OCI-M2 (cell line): ENCODE data around the gene FBXW7.
"Not testable (repeated sequence)": the region's sequence is repeated elsewhere in the genome, so short reads cannot be mapped to it uniquely, and the experiment has no call there.

ENCODE experiments used
- DNase-seq: peaks from one replicate; lab custom pipeline; 2025; ENCODE audit not compliant: unreplicated experiment; lab: John Stamatoyannopoulos, UW

FBXW7 gene

GRCh38 chr4:152550687-152551086, 14.8 kb upstream of the FBXW7 start:
- DNase-seq = not testable (repeated sequence)

DNA sequence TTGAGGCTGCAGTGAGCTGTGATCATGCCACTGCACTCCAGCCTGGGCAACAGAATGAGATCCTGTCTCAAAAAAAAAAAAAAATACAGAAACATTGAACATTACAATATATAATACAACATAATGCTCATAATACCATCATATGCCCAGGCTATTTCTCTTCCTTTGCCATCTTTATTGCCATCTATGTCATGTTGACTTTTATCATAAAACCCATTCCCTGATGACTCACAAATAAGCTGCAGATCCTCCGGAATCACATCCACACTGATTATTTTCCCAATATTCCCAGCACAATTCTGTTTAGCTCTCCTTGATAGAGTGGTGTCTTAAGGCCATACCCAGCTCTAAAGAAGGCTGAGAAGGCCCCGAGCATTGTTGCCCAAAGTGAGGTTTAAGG, 9.2 kb upstream of the FBXW7 start:
- DNase-seq = no peak

DNA sequence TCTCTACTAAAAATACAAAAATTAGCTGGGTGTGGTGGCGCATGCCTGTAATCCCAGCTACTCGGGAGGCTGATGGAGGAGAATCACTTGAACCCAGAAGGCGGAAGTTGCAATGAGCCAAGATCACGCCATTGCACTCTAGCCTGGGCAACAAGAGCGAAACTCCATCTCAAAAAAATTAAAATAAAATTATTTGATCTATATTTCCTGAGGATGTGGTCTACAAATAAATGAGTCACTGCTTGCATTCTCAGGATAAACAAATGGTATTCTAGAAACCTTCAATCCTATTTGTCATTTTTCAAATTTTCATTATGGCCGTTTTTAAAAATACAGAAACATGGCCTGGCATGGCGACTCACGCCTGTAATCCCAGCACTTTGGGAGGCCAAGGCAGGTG, 8.6 kb upstream of the FBXW7 start:
- not testable (repeated sequence) for DNase-seq

DNA sequence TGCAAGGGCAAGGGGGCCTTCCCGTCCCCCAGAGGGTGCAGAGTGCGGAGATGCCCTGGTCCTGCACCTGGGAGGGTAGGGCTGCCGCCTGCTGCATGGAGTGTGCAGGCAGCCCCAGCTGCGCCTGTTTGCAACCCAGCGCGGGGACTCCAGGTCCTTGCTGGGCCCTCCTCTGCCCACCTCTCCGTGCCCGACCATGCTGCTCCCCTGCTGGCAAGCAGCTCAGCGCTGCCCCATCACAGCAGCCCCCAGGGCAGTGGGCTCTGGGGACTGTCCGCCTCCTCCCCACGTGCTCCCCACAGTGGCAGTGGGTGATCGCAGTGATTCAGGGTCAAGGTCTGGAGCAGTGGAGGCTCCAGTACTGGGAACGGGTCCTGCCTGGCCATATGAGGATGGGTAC, 5.0 kb upstream of the FBXW7 start:
- no peak for DNase-seq

GRCh38 chr4:152540293-152540674, 4.4 kb upstream of the FBXW7 start:
- no peak for DNase-seq

GRCh38 chr4:152539556-152540292, 3.8 kb upstream of the FBXW7 start:
- no peak for DNase-seq

DNA sequence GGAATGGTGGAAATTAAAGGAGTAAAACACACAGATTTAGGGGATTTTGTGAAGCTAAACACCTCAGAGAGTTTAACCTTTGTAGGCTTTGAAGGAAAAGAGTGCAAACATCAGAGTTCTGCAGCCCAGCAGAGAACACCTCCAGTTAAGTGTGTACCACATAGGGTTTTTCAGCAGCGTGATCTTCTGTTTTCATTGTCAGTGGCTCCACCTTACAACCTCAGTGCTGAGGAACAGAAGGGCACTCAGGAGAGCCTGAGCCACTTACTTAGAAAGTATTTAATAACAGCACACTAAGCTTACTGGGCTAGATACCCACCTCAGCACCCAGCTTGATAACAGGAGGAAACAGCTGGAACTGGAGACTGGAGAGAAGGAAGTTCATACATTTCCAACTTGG, 2.0 kb upstream of the FBXW7 start:
- no peak for DNase-seq

DNA sequence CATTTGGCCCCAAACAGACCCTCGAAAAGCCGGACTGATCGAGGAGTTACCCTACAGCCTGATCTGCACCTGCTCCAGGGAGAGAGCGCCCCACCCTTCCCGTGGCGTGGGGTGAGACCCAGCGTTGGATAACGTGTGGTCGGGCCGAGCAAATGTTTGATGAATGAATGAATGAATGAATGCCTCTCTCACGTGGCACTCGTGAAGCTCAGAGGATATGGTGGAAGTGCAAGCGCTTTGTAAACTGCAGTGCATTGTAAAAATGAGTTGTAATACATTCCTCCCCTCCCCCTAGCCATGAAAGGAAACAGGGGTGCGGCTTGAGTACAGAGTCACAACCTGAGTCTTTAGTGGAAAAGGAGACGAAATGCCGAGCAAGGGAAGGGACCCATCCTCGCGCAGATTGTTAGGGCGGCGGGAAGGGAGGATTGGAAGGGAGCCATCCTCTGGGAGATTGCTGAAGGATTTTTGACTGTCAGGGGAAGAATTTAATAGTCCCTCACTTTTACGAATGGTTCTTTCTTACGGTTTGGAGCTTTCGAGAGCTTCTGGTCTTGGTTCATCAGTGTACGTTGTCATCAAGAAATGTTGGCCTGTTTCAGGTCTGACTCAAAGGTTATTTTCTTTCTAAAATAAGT, 772 bp upstream of the FBXW7 start:
- DNase-seq = no peak

- DNase-seq = no peak
Measured at GRCh38 chr4:152535360-152535902, 461 bp downstream of the FBXW7 start.

DNA sequence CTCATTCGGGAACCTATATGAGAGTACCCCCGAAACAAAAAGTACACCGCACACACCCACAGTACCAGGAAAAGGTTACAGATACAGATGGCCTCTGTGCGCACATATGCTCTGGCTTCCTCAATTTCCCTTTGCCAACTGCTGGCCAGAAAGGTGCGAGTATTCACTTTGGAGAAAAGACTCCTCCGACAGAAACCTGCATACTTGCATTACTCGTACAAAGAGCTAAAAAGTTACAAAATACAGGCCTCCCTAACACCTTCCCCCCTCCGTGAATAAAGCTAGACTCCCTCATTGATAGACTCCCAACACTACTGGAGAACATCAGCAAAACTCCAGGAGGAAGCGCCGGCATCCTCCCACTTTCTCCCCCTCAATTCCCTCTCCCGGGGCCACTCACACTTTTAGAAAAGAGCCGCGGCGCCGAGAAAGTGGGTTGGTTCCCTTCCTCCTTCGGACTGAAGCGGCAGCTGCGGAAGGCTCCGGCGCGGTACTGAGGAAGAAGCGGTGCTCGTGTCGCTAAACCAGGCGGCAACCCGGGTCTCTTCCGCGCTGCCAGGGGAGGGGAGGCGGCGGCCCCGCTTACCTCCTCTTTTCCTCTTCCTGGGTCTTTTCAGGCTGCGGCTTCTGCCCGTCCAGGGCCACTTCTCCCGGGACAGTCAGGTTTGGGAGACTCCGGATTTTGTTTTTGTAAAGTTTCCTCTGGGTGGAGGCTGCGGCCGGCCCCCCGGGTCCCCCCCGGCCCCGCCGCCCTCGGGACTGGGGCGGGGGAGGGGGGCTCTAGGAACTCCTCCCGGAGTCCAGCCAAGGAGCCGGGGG, 1.1 kb downstream of the FBXW7 start:
- DNase-seq = no peak

DNA sequence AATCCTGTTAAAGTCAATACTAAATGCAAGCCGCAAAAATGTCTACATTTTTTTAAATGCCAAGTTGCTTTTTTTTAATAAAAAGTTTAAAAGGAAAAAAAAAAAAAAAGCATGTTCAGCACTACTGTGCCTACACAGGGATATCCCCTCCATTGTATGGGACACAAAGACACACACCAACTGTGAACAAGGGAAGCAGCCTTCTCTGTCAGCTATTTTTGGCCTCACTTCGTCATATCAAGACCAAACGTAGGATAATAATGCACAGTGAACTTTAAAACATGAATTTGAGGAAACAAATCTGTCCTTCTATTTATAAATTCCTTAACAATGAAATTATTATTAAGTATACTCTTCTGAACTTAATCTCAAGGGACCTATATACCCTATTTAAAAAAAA, 4.4 kb downstream of the FBXW7 start:
- no peak for DNase-seq

DNA sequence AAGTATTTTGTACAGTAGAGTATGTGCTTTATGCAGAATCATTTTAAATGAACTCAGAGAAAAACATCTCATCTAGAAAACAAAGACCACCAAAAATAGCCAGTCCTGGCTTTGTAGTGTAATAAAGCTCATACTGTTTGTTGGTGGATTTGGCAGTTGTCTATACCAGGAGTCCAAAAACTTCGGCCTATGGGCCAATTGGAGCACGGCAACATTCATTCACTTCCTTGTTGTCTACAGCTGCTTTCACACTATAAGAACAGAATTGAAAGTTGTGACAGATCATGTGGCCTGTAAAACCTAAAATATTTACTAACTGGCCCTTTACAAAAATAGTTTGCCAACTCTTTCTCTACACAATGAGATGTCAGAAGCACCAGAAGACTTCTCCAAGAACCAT, 5.3 kb downstream of the FBXW7 start:
- DNase-seq = no peak

DNA sequence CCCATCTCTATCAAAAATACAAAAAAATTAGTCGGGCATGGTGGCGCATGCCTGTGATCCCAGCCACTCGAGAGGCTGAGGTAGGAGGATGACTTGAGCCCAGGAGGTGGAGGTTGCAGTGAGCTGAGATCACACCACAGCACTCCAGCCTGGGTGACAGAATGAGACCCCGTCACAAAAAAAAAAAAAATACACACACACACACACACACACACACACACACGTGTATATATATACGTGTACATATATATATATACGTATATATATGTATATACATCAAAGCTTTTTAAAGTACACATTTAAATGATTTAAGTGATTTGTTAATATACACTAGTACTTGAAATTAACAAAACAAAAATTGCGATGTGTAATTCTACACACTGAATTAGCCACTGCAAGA, 6.0 kb downstream of the FBXW7 start:
- DNase-seq = no peak

DNA sequence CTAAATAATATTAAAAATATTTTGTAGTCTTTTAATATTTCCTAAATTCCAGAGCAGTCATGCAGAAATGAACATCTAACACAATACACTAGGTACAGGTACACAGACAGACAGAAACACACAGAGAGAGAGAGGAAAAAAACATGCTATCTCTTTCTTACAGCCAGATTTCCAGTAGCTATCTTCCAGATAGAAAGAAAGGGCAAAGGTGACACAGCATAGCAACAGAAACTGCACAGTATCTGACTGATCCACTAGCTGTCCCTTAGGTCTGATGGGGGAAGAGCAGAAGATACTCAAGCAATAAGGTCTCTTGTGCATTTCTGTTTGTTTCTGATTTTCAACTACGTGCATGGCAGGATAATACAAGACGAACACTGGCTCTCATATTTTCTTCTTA, 7.8 kb downstream of the FBXW7 start:
- no peak for DNase-seq

- DNase-seq = no peak
Measured at GRCh38 chr4:152525878-152526277, 10.0 kb downstream of the FBXW7 start.

GRCh38 chr4:152524427-152524826, 11.5 kb downstream of the FBXW7 start:
- no peak for DNase-seq

- no peak for DNase-seq
Measured at GRCh38 chr4:152523731-152524130, 12.2 kb downstream of the FBXW7 start.

- DNase-seq = no peak
Measured at GRCh38 chr4:152522754-152523153, 13.1 kb downstream of the FBXW7 start.

DNA sequence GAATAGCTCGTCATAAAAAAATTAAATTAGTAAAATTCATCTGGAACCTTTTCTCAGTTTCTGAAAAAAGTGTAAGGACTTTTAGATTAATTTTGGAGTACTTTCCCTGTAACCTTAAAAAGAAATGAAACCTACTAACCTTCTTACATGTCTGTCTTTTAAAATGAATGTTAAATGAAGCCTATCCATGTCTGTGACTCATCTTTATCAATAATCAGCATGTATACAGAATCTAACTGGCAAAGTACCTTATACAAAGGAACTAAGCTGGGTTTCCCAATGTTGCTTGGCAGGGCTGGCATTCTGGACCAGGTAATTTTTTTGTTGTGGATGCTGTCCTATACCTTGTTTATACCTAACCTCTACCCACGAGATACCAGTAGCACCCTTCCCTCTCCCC, 13.6 kb downstream of the FBXW7 start:
- no peak for DNase-seq

DNA sequence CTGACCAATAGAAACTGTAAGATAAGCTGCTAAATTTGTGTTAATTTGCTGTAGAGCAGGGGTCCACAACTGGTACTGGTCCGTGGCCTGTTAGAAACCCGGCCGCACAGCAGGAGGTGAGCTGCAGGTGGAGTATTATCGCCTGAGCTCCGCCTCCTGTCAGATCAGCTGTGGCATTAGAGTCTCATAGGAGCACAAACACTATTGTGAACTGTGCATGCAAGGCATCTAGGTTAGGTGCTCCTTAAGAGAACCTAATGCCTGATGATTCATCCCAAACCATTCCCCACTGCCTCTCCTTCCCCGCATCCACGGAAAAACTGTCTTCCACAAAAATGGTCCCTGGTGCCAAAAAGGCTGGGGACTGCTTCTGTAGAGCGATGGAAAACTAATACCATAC, 19.7 kb downstream of the FBXW7 start:
- no peak for DNase-seq

DNA sequence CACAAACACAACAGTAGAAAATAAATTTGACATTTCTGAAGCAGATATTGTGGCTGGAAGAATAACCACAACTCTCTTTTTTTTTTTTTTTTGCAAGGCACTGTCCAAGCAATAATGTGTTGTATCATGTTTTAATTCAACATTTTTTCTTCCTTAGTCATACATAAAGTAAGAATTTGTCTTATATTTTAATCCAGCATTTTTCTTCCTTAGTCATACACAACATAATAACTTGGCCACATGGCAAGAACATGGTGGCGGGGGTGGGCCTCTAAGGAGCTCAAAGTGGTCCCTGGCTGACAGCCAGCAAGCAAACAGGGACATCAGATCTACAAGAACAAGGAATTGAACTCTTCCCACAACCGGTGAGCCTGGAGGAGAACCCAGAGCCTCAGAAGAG, 20.2 kb downstream of the FBXW7 start:
- DNase-seq = no peak

DNA sequence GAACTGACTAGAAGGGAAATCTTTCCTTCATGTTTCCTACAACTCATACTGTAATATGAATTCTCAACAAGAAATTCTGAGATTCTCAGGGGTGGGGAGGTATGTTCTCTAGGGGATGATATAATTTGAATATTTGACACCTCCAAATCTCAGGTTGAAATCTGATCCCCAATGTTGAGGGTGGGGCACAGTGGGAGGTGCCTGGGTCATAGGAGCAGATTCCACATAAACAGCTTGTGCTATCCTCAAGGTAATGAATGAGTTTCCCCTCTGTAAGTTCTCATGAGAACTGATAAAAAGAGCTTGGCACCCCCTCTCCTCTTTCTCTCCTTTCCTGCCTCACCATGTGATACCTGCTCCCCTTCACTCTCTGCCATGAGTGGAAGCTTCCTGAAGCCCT, 21.5 kb downstream of the FBXW7 start:
- DNase-seq = no peak
